NCI-H510A treated with DMSO at 0.1 percent for 48 hours (cell line): Measurements from ENCODE around the gene SWI5.
"Not testable (repeated sequence)": the region's sequence is repeated elsewhere in the genome, so short reads cannot be mapped to it uniquely, and the experiment has no call there.

Experiments used
- DNase-seq: peaks from one replicate; lab custom pipeline; 2025; lab: John Stamatoyannopoulos, UW

The SWI5 gene

GRCh38 chr9:128279088-128280073, 3.3 kb downstream of the SWI5 start:
- not testable (repeated sequence) for DNase-seq

GRCh38 chr9:128280084-128280622, 4.1 kb downstream of the SWI5 start:
- DNase-seq, result no peak

GRCh38 chr9:128282500-128282899, 6.4 kb downstream of the SWI5 start:
- DNase-seq, result no peak

GRCh38 chr9:128285033-128285784, 9.1 kb downstream of the SWI5 start:
- DNase-seq, result no peak

GRCh38 chr9:128286440-128286839, 10.4 kb downstream of the SWI5 start:
- no peak for DNase-seq

GRCh38 chr9:128288273-128289004, 12.4 kb downstream of the SWI5 start:
- no peak for DNase-seq

- DNase-seq, result no peak
Measured at GRCh38 chr9:128292009-128292408, 15.9 kb downstream of the SWI5 start.

GRCh38 chr9:128293091-128293490, 17.0 kb downstream of the SWI5 start:
- DNase-seq, result no peak

GRCh38 chr9:128294142-128294541, 18.1 kb downstream of the SWI5 start:
- DNase-seq, result no peak

GRCh38 chr9:128296340-128297220, 20.5 kb downstream of the SWI5 start:
- DNase-seq, result no peak

GRCh38 chr9:128297221-128297773, 21.2 kb downstream of the SWI5 start:
- no peak for DNase-seq

GRCh38 chr9:128298535-128299482, 22.7 kb downstream of the SWI5 start:
- DNase-seq, result no peak

- no peak for DNase-seq
Measured at GRCh38 chr9:128304136-128304970, 28.3 kb downstream of the SWI5 start.

- DNase-seq, result no peak
Measured at GRCh38 chr9:128304971-128305288, 28.9 kb downstream of the SWI5 start.

- no peak for DNase-seq
Measured at GRCh38 chr9:128309551-128309950, 33.5 kb downstream of the SWI5 start.

GRCh38 chr9:128310461-128310860, 34.4 kb downstream of the SWI5 start:
- no peak for DNase-seq

- DNase-seq, result no peak
Measured at GRCh38 chr9:128314697-128315096, 38.6 kb downstream of the SWI5 start.

- no peak for DNase-seq
Measured at GRCh38 chr9:128316421-128316820, 40.3 kb downstream of the SWI5 start.

- no peak for DNase-seq
Measured at GRCh38 chr9:128317629-128318028, 41.6 kb downstream of the SWI5 start.
